ENCODE measurements around the gene MARCO.

GRCh38 chr2:119026890-119027289, 84.9 kb downstream of the MARCO start:
- TF ChIP-seq POLR2AphosphoS5 (IDR thresholded peaks at IDR 0.05; ENCODE audit: low read depth, low read length) (no peak), FOXP2 (optimal IDR thresholded peaks at IDR 0.05; ENCODE audit: borderline replicate concordance, extremely low read depth, extremely low read length, insufficient read depth) (no peak)

Data from PFSK-1 (cell line).